Measurements from ENCODE around the gene HBA1. TPM values are rescaled to one million over a fixed set of nuclear protein-coding genes. Genes with fewer than 3 reads are reported as not detected.

HBA1 gene
- total RNA-seq, 1 experiment from 2014 or later, result 3.4 TPM

- ATAC-seq, result no peak
- H3K4me1 Mint-ChIP-seq, result no peaks in the 10 kb centered on the region
- H3K36me3 Mint-ChIP-seq, result peaks cover 67% of the 10 kb centered on the region
- TF ChIP-seq ZNF671 (CRISPR knock-in tag; IDR thresholded peaks at IDR 0.05) (no peak), ATF3 (CRISPR knock-in tag; conservative IDR thresholded peaks at IDR 0.05) (no peak), USF2 (CRISPR knock-in tag; IDR thresholded peaks at IDR 0.05) (no peak), ATF2 (CRISPR knock-in tag; IDR thresholded peaks at IDR 0.05; ENCODE audit: borderline replicate concordance, low read depth) (no peak), FOXJ3 (CRISPR knock-in tag; IDR thresholded peaks at IDR 0.05; ENCODE audit: borderline replicate concordance) (no peak), ZNF532 (CRISPR knock-in tag; IDR thresholded peaks at IDR 0.05; ENCODE audit: borderline replicate concordance) (no peak), ZNF232 (CRISPR knock-in tag; IDR thresholded peaks at IDR 0.05) (no peak), ELF4 (CRISPR knock-in tag; IDR thresholded peaks at IDR 0.05; ENCODE audit: low read depth) (no peak), ZNF281 (CRISPR knock-in tag; IDR thresholded peaks at IDR 0.05) (no peak), RELA (CRISPR knock-in tag; IDR thresholded peaks at IDR 0.05; ENCODE audit: borderline replicate concordance) (no peak), SMAD3 (CRISPR knock-in tag; IDR thresholded peaks at IDR 0.05; ENCODE audit: borderline replicate concordance) (no peak), ZSCAN18 (CRISPR knock-in tag; IDR thresholded peaks at IDR 0.05) (no peak), CTCF (IDR thresholded peaks at IDR 0.05) (no peak)
- CTCF ChIA-PET, result no interaction called here
- H3K9me3 Mint-ChIP-seq, result no peaks in the 10 kb centered on the region
- DNase-seq (ENCODE audit: low spot score), result no peak
- POLR2A ChIA-PET, result interaction anchor here (1.3 kb wide), 1 partner anchor 33 kb away, joined by 3 read pairs; no protein-coding TSS in a partner anchor
- H3K4me3 Mint-ChIP-seq, result no peak overlapping the region
- no peaks in the 10 kb centered on the region for H3K27me3 Mint-ChIP-seq (ENCODE audit: low read depth)
- no peak overlapping the region for H3K27ac Mint-ChIP-seq
These were observed 43.5 kb downstream of the HBA1 start for GRCh38 chr16:220021-220420.

Other genes with a start within 250 kb of the HBA1 start
- gene POLR3K, start 123.1 kb upstream of the HBA1 start, total RNA-seq (2021), result 37.9 to 40.1 TPM (median 38.6 TPM) in 3 replicates
- 51.6 to 55.9 TPM (median 54.7 TPM) in 3 replicates for gene SNRNP25, start 122.9 kb upstream of the HBA1 start, total RNA-seq (2021)
- 40.9 to 60.8 TPM (median 44.2 TPM) in 3 replicates for gene RHBDF1, start 104.0 kb upstream of the HBA1 start, total RNA-seq (2021)
- gene MPG, start 98.5 kb upstream of the HBA1 start, total RNA-seq (2021), result 60.0 to 62.0 TPM (median 60.0 TPM) in 3 replicates
- gene NPRL3, start 38.0 kb upstream of the HBA1 start, total RNA-seq (2021), result 41.1 to 47.9 TPM (median 45.7 TPM) in 3 replicates
- 0.41 to 0.53 TPM (median 0.52 TPM) in 3 replicates for gene HBZ, start 24.0 kb upstream of the HBA1 start, total RNA-seq (2021)
- gene HBM, start 10.7 kb upstream of the HBA1 start, total RNA-seq (2021), result not detected in 3 replicates
- gene HBA2, start 3.8 kb upstream of the HBA1 start, total RNA-seq (2021), result 1.8 to 2.6 TPM (median 2.4 TPM) in 3 replicates
- 3.0 to 7.8 TPM (median 5.2 TPM) in 3 replicates for gene HBQ1, start 3.8 kb downstream of the HBA1 start, total RNA-seq (2021)
- 111 to 135 TPM (median 130 TPM) in 3 replicates for gene LUC7L, start 52.8 kb downstream of the HBA1 start, total RNA-seq (2021)
- gene FAM234A, start 58.1 kb downstream of the HBA1 start, total RNA-seq (2021), result 115 to 140 TPM (median 137 TPM) in 3 replicates
- gene RGS11, start 99.3 kb downstream of the HBA1 start, total RNA-seq (2021), result 1.8 to 2.7 TPM (median 2.3 TPM) in 3 replicates
- gene ARHGDIG, start 103.9 kb downstream of the HBA1 start, total RNA-seq (2021), result 3.4 to 4.0 TPM (median 3.5 TPM) in 3 replicates
- 1.9 to 2.4 TPM (median 2.3 TPM) in 3 replicates for gene PDIA2, start 106.5 kb downstream of the HBA1 start, total RNA-seq (2021)
- gene AXIN1, start 176.0 kb downstream of the HBA1 start, total RNA-seq (2021), result 48.0 to 50.3 TPM (median 48.9 TPM) in 3 replicates
- gene MRPL28, start 193.9 kb downstream of the HBA1 start, total RNA-seq (2021), result 119 to 144 TPM (median 140 TPM) in 3 replicates
- 104 to 108 TPM (median 107 TPM) in 3 replicates for gene PGAP6, start 205.3 kb downstream of the HBA1 start, total RNA-seq (2021)
- 467 to 550 TPM (median 535 TPM) in 3 replicates for gene NME4, start 220.5 kb downstream of the HBA1 start, total RNA-seq (2021)
- 37.8 to 43.6 TPM (median 40.7 TPM) in 3 replicates for gene DECR2, start 225.2 kb downstream of the HBA1 start, total RNA-seq (2021)
- 37.1 to 38.6 TPM (median 37.9 TPM) in 3 replicates for gene RAB11FIP3, start 249.0 kb downstream of the HBA1 start, total RNA-seq (2021)

Measured in WTC11 (cell line).